ENCODE measurements around the gene MAPK9.

- TF ChIP-seq CTCF (IDR thresholded peaks at IDR 0.05) (no peak), POLR2AphosphoS5 (IDR thresholded peaks at IDR 0.05) (no peak), POLR2A (IDR thresholded peaks at IDR 0.05) (no peak)
These were observed 20.7 kb downstream of the MAPK9 start for GRCh38 chr5:180271221-180271620.
